Cardiac muscle cell (in vitro differentiated cells and primary cell): ENCODE measurements around the gene PRR15L. TPM values are rescaled to one million over a fixed set of nuclear protein-coding genes. Genes with fewer than 3 reads are reported as not detected.

Source experiments
- DNase-seq, 2 donors: peaks; one replicate each; pipeline versions ENCODE4 v3.0.0 to v3.0.0-alpha.2; 2010 to 2017; ENCODE audit warnings: low read depth in 1 of 2, low spot score in 1 of 2
- H3K27ac ChIP-seq: fragments of 200-600 bp; sonication (generic); 2 replicates; pipeline ENCODE4 v1.5.1; 2016
- H3K27me3 ChIP-seq: fragments of 200-600 bp; sonication (generic); 2 replicates; pipeline ENCODE4 v1.6.0; 2016; ENCODE audit warnings: control low read depth
- H3K36me3 ChIP-seq: fragments of 200-600 bp; sonication (generic); 2 replicates; pipeline ENCODE4 v1.5.1; 2016; ENCODE audit warnings: control low read depth
- H3K4me1 ChIP-seq: fragments of 200-600 bp; sonication (generic); 2 replicates; pipeline ENCODE4 v1.8.1; 2017; ENCODE audit warnings: low read depth, mild to moderate bottlenecking, mixed run types
- H3K4me3 ChIP-seq: fragments of 200-600 bp; sonication (generic); 2 replicates; pipeline ENCODE4 v1.5.1; 2016; ENCODE audit warnings: mild to moderate bottlenecking
- H3K9me3 ChIP-seq: fragments of 200-600 bp; sonication (generic); 2 replicates; pipeline ENCODE4 v1.5.1; 2017; ENCODE audit warnings: low read depth, mild to moderate bottlenecking, control low read depth
- polyA plus RNA-seq: library from polyadenylated mRNA; unstranded; fragments of >200 nt; fragmentation: Nextera tagmentation; extraction: Ambion mirVana; gene quantifications from 2 replicates; pipeline ENCODE4 v1.2.1, GENCODE V29; 2016
- total RNA-seq: library from RNA; depleted of rRNA; stranded (reverse); fragments of >200 nt; gene quantifications from 2 replicates; pipeline ENCODE4 v1.2.3, GENCODE V29; 2016
- TF ChIP-seq, protein P1 (sequence below): IDR thresholded peaks from 2 replicates; pipeline ENCODE4 v1.5.1; 2012; ENCODE audit warnings: low read depth, mild to moderate bottlenecking, low read length

The PRR15L gene
- total and polyA plus RNA-seq, 2 experiments from 2014 or later = not detected

DNA sequence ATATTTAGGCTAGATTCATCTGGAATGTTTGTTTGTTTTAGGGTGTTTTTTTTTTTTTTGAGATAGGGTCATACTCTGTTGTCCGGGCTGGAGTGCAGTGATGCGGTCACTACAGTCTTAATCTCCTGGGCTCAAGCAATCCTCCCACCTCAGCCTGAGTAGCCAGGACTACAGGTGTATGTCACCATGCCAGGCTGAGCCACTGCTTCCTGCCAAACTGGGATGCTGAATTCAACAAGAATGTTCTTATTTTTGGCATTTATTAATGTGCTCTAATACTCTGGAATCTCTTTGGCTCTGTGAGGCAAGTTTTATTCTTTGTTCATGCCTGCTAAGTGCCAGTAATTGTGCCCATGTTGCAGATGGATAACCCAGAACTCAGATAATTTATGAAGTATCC lies 40.1 kb downstream of the PRR15L start:
- no peak overlapping the region for H3K4me3 ChIP-seq
- no peak for DNase-seq
- H3K9me3 ChIP-seq = no peaks in the 10 kb centered on the region
- H3K36me3 ChIP-seq = peaks cover 10% of the 10 kb centered on the region
- no peaks in the 10 kb centered on the region for H3K27me3 ChIP-seq
- TF ChIP-seq, protein P1, sequence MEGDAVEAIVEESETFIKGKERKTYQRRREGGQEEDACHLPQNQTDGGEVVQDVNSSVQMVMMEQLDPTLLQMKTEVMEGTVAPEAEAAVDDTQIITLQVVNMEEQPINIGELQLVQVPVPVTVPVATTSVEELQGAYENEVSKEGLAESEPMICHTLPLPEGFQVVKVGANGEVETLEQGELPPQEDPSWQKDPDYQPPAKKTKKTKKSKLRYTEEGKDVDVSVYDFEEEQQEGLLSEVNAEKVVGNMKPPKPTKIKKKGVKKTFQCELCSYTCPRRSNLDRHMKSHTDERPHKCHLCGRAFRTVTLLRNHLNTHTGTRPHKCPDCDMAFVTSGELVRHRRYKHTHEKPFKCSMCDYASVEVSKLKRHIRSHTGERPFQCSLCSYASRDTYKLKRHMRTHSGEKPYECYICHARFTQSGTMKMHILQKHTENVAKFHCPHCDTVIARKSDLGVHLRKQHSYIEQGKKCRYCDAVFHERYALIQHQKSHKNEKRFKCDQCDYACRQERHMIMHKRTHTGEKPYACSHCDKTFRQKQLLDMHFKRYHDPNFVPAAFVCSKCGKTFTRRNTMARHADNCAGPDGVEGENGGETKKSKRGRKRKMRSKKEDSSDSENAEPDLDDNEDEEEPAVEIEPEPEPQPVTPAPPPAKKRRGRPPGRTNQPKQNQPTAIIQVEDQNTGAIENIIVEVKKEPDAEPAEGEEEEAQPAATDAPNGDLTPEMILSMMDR = no peak
- H3K27ac ChIP-seq = no peak overlapping the region
- H3K4me1 ChIP-seq = peaks cover 3% of the 10 kb centered on the region

DNA sequence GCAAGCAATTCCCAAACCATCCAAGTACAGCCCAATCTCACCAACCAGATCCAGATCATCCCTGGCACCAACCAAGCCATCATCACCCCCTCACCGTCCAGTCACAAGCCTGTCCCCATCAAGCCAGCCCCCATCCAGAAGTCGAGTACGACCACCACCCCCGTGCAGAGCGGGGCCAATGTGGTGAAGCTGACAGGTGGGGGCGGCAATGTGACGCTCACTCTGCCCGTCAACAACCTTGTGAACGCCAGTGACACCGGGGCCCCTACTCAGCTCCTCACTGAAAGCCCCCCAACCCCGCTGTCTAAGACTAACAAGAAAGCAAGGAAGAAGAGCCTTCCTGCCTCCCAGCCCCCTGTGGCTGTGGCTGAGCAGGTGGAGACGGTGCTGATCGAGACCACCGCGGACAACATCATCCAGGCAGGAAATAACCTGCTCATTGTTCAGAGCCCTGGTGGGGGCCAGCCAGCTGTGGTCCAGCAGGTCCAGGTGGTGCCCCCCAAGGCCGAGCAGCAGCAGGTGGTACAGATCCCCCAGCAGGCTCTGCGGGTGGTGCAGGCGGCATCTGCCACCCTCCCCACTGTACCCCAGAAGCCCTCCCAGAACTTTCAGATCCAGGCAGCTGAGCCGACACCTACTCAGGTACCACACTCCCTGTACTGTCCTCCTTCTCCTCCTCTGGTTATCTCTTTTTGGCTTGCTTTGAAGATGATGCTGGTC lies 41.0 kb downstream of the PRR15L start:
- no peak overlapping the region for H3K4me3 ChIP-seq
- no peaks in the 10 kb centered on the region for H3K27me3 ChIP-seq
- DNase-seq = no peak
- H3K36me3 ChIP-seq = peaks cover 10% of the 10 kb centered on the region
- H3K27ac ChIP-seq = no peak overlapping the region
- H3K4me1 ChIP-seq = peaks cover 3% of the 10 kb centered on the region
- TF ChIP-seq, protein P1 = no peak
- no peaks in the 10 kb centered on the region for H3K9me3 ChIP-seq

DNA sequence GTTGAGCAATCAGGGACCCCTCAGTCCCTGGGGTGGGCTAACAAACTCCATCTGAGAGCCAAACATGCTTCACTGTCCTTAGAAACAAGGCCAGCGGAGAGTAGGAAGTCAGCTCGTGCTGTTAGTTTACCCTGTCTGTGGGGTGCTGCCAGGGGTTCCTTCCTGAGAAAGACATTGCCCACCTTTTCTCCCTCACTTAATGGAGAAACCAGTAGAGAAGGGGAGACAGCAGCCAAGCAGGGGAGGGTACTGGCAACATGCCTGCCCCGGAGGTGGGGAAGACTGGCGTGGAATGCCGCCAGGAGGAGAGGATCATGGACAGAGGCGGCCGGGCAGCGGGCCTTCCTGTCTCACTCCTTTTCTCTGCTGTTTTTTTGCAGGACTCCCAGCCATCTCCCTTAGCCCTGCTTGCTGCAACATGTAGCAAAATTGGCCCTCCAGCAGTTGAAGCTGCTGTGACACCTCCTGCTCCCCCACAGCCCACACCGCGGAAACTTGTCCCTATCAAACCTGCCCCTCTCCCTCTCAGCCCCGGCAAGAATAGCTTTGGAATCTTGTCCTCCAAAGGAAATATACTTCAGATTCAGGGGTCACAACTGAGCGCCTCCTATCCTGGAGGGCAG lies 41.8 kb downstream of the PRR15L start:
- Histone ChIP-seq H3K27me3 (no peaks in the 10 kb centered on the region), H3K27ac (no peak overlapping the region), H3K36me3 (peaks cover 10% of the 10 kb centered on the region), H3K9me3 (no peaks in the 10 kb centered on the region), H3K4me3 (no peak overlapping the region), H3K4me1 (peaks cover 3% of the 10 kb centered on the region)
- TF ChIP-seq, protein P1 = no peak
- DNase-seq = no peak

DNA sequence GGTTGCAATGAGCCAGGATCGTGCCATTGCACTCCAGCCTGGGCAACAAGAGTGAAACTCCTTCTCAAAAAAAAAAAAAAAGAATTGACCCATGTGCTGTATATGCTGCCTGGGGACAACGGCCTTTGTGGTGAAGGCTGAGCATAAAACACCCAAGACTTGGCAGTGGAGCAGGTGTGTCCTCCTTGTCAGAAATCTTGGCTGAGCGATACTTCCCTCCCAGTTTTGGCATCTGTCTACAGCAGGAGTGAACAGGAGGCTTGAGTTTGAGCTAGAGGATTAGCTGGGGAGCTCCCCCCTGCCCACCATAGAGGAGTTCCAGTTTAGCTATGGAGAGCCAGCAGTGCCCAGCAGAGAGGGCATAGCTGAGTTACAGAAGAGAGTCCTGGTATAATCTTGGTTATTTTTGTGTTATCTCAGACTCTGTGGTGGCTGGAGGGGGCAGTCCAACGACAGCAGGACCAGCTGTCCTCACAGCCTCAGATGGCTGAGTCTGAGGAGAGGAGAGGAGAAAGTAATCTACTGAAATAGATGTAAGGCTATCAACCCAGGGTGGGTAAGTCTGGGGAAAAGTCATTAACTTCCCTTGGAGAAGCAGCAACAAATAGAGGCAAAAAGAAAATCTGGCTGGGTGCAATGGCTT lies 43.3 kb downstream of the PRR15L start:
- Histone ChIP-seq H3K27me3 (no peaks in the 10 kb centered on the region), H3K27ac (no peak overlapping the region), H3K4me1 (peaks cover 3% of the 10 kb centered on the region), H3K9me3 (no peaks in the 10 kb centered on the region), H3K36me3 (peaks cover 10% of the 10 kb centered on the region), H3K4me3 (no peak overlapping the region)
- no peak for DNase-seq
- TF ChIP-seq, protein P1 = no peak

DNA sequence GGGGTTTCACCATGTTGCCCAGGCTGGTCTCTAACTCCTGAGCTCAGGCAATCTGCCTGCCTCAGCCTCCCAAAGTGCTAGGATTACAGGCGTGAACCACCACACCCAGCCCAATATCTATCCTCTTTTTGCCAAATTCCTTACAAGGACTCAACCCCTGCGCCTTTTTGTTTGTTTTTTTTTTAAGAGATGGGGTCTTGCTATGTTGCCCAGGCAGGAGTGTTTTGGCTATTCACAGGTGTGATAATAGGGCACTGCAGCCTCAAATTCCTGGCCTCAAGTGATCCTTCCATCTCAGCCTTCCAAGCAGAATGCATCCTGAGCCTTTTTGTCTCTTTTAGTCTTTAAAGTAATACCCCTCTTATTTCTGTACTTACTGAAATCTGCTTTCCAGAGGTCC lies 44.6 kb downstream of the PRR15L start:
- H3K4me3 ChIP-seq = no peak overlapping the region
- DNase-seq = no peak

More for the DNA sequence above, 44.6 kb downstream of the PRR15L start:
- no peak overlapping the region for H3K27ac ChIP-seq
- TF ChIP-seq, protein P1 = no peak
- H3K27me3 ChIP-seq = no peaks in the 10 kb centered on the region
- H3K36me3 ChIP-seq = peaks cover 6% of the 10 kb centered on the region
- no peaks in the 10 kb centered on the region for H3K9me3 ChIP-seq
- peaks cover 3% of the 10 kb centered on the region for H3K4me1 ChIP-seq
